ENCODE data around the gene NCKAP5L.

NCKAP5L gene

DNA sequence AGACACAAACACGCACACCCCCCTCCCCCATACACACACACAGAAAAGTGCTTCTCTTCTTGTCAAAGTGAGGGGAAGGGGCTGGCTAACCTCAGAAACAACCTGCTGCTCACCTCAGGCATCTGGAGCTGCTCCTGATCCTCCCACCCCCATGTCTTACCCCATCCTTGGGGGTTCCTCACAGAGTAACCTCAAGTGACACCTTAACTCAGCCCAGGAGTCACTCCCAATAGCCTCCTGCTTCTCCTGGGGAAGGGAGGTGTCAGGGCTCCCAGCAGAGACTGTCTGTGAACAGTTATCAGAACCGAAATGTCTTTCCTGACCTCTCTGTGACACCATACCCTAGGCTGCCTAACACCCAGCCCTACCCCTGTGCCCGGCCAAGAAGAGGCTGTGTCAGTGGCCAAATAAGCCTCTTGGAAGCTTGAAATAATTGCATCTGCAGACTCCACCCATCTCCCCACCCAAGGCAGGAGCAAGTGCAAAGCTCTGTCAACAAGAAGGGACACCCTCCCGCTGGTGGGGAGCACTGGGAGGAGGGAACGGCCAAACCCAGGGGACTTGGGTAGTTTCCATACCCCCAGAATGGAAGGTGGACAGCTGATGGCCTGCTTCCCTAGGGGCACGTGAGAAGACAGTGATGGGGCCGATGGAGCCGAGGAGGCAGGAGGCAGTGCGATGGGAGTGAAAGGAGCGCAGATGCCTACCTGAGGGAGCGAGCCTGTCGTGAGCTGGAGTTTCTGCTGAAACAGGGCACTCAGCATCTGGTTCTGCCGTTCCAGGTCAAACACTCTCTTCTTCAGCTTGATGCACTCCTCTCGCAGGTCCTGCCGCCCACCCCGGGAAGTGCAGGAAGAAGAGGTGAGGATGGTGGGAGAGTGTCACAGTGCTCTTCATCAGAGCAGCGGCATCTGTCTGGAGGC is 26.8 kb downstream of the NCKAP5L start:
- ATAC-seq (ENCODE audit: low read depth) (no peak), DNase-seq (ENCODE audit: low spot score) (no peak)
- H3K9me3 ChIP-seq (ENCODE audit: severe bottlenecking) = no peaks in the 10 kb centered on the region
- no peaks in the 10 kb centered on the region for H3K4me1 ChIP-seq (ENCODE audit: insufficient read depth, poor library complexity, severe bottlenecking)
- TF ChIP-seq, protein P1, sequence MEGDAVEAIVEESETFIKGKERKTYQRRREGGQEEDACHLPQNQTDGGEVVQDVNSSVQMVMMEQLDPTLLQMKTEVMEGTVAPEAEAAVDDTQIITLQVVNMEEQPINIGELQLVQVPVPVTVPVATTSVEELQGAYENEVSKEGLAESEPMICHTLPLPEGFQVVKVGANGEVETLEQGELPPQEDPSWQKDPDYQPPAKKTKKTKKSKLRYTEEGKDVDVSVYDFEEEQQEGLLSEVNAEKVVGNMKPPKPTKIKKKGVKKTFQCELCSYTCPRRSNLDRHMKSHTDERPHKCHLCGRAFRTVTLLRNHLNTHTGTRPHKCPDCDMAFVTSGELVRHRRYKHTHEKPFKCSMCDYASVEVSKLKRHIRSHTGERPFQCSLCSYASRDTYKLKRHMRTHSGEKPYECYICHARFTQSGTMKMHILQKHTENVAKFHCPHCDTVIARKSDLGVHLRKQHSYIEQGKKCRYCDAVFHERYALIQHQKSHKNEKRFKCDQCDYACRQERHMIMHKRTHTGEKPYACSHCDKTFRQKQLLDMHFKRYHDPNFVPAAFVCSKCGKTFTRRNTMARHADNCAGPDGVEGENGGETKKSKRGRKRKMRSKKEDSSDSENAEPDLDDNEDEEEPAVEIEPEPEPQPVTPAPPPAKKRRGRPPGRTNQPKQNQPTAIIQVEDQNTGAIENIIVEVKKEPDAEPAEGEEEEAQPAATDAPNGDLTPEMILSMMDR (IDR thresholded peaks at IDR 0.05; ENCODE audit: poor library complexity, severe bottlenecking) = no peak
- no peak overlapping the region for H3K4me3 ChIP-seq (ENCODE audit: severe bottlenecking)
- H3K27me3 ChIP-seq (ENCODE audit: insufficient read depth, poor library complexity, severe bottlenecking) = no peaks in the 10 kb centered on the region
- peaks cover 20% of the 10 kb centered on the region; the same call in 1 of the 2 replicates for H3K36me3 ChIP-seq (ENCODE audit: low read depth)
- no peak overlapping the region for H3K27ac ChIP-seq (ENCODE audit: poor library complexity, severe bottlenecking)

- Histone ChIP-seq H3K4me1 (ENCODE audit: insufficient read depth, poor library complexity, severe bottlenecking) (no peaks in the 10 kb centered on the region), H3K9me3 (ENCODE audit: severe bottlenecking) (no peaks in the 10 kb centered on the region), H3K27me3 (ENCODE audit: insufficient read depth, poor library complexity, severe bottlenecking) (no peaks in the 10 kb centered on the region), H3K4me3 (ENCODE audit: severe bottlenecking) (no peak overlapping the region), H3K27ac (ENCODE audit: poor library complexity, severe bottlenecking) (no peak overlapping the region), H3K36me3 (ENCODE audit: low read depth) (peaks cover 20% of the 10 kb centered on the region; the same call in 1 of the 2 replicates)
- TF ChIP-seq, protein P1 (IDR thresholded peaks at IDR 0.05; ENCODE audit: poor library complexity, severe bottlenecking) = no peak
- DNase-seq (ENCODE audit: low spot score) (no peak), ATAC-seq (ENCODE audit: low read depth) (no peak)
Measured at GRCh38 chr12:49800421-49801140, 27.6 kb downstream of the NCKAP5L start.

DNA sequence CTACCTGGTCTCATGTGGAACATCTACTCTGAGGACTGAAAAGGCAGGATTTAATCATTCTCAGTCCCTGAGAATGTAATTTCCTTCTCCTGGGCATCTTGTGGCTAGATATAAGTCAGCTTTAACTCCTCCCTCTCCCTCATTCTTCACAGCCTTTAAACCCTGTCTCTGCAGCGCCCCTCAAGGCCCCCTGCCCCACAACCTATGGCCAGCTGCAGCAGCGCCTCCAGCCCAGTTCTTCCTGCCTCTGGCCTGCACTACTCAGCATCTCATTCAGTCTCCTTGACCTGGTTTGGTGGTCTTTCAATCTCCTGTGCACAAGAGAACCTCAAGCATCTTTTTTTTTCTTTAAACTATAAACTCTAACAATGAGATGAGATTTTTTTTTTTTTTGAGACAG is 29.3 kb downstream of the NCKAP5L start:
- H3K9me3 ChIP-seq (ENCODE audit: severe bottlenecking) = no peaks in the 10 kb centered on the region
- DNase-seq (ENCODE audit: low spot score) (no peak), ATAC-seq (ENCODE audit: low read depth) (no peak)
- no peaks in the 10 kb centered on the region for H3K4me1 ChIP-seq (ENCODE audit: insufficient read depth, poor library complexity, severe bottlenecking)
- no peak overlapping the region for H3K4me3 ChIP-seq (ENCODE audit: severe bottlenecking)
- TF ChIP-seq, protein P1 (IDR thresholded peaks at IDR 0.05; ENCODE audit: poor library complexity, severe bottlenecking) = no peak
- no peaks in the 10 kb centered on the region for H3K27me3 ChIP-seq (ENCODE audit: insufficient read depth, poor library complexity, severe bottlenecking)
- no peak overlapping the region for H3K27ac ChIP-seq (ENCODE audit: poor library complexity, severe bottlenecking)
- H3K36me3 ChIP-seq (ENCODE audit: low read depth) = peaks cover 14% of the 10 kb centered on the region; the same call in 1 of the 2 replicates

DNA sequence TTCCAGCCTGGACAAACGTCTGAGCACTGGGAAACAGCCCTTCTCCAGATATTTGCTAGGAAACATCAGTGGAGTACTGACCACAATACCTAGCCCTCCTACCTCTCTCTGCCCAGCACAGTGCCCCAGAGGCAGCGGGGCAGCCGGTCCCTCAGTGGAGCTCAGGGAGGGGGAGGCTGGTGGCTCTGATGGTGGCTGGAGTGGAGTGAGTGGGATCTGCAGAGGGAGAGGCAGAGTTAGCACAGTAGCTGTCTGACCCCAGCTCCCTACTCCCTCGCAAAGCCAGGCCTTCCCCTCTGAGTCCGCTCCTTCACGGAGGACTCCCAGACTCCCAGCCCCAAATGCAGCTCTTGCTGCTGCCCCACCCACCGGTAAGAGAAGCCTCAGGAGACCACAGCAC is 30.0 kb downstream of the NCKAP5L start:
- no peaks in the 10 kb centered on the region for H3K27me3 ChIP-seq (ENCODE audit: insufficient read depth, poor library complexity, severe bottlenecking)
- H3K36me3 ChIP-seq (ENCODE audit: low read depth) = peaks cover 14% of the 10 kb centered on the region; the same call in 1 of the 2 replicates
- H3K4me1 ChIP-seq (ENCODE audit: insufficient read depth, poor library complexity, severe bottlenecking) = no peaks in the 10 kb centered on the region
- TF ChIP-seq, protein P1 (IDR thresholded peaks at IDR 0.05; ENCODE audit: poor library complexity, severe bottlenecking) = no peak
- no peak overlapping the region for H3K27ac ChIP-seq (ENCODE audit: poor library complexity, severe bottlenecking)
- no peak for ATAC-seq (ENCODE audit: low read depth)
- no peaks in the 10 kb centered on the region for H3K9me3 ChIP-seq (ENCODE audit: severe bottlenecking)
- H3K4me3 ChIP-seq (ENCODE audit: severe bottlenecking) = no peak overlapping the region
- no peak for DNase-seq (ENCODE audit: low spot score)
